GM12872 (cell line): ENCODE data around the gene SPACA7.

Experiments used
- TF ChIP-seq, protein P1 (sequence below): IDR thresholded peaks from 3 replicates; pipeline ENCODE4 v1.5.1; 2011; ENCODE audit warnings: low read depth, mild to moderate bottlenecking, low read length, moderate library complexity; ENCODE audit not compliant: insufficient read depth

The SPACA7 gene

DNA sequence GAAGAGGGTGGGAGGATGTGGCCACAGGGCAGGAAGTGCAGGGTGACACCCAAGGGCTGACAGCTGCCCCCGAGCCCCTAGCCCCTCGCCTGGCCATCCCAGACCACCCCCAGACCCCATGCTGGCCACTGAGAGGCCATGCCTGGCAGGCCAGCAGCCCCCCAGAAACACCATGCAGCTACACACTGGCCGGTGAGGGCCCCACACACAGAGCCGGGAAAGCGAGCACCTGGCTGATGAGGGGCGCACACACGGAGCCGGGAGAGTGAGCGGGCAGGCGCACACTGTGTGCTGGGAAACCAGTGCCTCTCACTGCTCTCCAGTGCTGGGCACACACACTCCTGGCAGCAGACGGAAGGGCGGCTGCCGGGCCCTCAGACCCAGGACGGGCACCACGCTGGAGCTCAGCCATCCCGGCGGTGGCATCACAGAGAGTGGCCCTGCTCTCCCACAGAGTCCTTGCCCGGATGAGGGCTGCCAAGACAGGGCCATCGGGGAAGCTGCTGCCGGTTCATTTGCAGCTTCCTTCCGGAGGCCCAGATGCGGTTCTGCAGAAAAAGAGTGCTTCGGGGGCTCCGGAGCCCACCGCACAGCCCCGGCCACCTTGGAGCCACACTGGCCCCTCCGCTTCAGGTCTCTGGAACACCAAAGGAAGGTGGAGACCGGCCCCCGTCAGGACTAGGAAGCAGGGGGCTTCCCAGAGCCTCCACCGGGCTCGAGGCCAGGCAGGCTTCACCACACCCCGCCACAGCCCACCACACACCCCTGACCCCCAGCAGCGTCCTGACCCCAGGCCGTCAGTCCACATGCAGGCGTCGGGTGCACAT lies 76.4 kb downstream of the SPACA7 start:
- TF ChIP-seq, protein P1, sequence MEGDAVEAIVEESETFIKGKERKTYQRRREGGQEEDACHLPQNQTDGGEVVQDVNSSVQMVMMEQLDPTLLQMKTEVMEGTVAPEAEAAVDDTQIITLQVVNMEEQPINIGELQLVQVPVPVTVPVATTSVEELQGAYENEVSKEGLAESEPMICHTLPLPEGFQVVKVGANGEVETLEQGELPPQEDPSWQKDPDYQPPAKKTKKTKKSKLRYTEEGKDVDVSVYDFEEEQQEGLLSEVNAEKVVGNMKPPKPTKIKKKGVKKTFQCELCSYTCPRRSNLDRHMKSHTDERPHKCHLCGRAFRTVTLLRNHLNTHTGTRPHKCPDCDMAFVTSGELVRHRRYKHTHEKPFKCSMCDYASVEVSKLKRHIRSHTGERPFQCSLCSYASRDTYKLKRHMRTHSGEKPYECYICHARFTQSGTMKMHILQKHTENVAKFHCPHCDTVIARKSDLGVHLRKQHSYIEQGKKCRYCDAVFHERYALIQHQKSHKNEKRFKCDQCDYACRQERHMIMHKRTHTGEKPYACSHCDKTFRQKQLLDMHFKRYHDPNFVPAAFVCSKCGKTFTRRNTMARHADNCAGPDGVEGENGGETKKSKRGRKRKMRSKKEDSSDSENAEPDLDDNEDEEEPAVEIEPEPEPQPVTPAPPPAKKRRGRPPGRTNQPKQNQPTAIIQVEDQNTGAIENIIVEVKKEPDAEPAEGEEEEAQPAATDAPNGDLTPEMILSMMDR, result no peak

DNA sequence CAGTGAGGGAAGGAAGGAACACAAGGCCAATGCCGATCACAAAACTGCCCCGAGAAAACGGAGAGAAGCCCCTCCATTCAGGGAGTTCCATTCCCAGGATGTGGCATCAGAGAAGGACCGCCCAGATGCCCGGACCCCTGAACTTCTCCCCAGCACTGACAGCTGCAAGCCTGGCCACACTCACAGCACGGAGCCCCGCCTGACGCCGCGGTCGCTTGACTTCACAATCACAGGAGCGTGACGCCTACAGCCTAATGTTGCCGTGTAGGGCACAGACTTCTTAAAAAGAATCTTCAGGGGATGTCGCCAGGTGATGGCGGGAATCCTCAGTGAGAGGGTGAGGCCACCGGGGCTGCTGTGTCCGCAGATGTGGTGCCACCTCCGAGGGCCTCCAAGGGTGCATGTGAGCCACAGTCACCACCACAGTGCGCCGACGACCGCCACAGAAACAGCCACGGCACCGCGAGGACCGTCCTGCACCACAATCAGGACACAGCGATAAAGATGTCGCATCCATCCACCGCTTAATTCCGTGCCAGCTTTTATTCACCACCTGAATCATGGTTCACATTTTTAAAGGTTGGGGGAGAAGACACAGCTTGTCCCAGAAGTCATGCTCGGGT lies 77.2 kb downstream of the SPACA7 start:
- TF ChIP-seq, protein P1, result no peak

DNA sequence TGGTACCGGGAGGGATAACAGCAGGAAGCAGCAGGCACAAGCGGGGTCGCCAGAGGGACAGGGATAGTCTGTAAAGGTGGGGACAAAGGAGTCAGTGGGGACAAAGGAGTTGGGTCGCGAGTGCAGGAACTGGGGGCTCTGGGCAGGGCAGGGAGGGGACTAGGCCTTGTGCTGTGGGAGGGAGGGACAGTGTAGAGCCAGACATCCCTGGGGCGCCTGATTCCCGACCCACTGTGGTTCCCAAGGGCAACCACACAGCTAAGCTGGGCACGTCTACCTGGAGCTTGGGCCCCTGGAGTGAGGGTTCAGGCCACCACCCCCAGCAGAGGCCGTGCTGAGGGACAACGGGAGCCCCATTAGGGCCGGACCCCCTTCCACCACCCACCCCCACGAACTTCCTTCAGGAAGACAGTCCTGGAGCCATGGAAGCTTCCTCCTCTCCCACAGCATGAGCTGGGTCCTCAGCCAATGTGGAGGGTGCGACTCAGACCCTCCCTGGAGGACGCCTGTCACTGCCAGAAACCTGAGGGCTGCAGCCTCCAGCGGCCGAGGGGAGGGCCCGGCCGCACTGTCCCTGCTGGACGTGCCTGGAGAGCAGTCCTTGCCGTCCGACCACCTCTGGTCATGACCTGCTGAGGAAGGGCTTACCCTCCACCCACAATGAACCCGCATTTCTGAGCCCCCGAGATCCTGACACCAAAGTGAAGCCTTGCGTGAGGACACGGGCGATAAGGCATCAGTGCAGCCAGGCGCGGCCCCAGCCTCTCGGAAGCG lies 77.9 kb downstream of the SPACA7 start:
- TF ChIP-seq, protein P1, result no peak

DNA sequence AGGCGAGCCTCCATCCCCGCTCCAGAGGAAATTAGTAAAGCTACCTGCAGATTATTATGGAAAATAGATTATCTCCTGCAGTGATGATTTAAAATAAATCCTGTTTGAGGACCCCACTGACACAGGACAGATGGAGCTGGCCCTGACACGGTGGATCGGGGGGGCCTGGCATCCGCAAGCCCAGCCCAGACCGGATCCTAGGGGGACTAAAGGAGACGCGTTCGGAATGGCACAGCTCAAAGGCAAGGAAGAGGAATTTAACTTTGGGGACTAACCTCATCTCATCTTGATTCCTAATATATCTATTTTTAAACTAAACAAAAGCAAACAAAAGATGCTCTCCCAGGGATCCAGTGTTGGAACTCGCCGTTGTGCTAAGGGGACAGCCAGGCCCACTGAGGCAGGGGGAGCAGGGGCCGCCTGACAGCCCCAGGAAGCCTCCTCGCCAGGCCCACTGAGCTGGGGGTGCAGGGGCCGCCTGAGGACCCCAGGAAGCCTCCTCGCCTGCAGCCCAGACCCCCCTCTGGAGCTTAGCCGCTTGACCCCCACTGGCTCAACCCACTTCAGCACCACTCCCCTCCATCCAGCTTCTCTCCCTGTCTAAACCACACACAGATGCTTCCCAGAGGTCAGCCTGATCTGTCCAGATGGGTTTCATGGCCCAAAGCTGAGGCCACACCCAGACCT lies 78.6 kb downstream of the SPACA7 start:
- TF ChIP-seq, protein P1, result no peak

DNA sequence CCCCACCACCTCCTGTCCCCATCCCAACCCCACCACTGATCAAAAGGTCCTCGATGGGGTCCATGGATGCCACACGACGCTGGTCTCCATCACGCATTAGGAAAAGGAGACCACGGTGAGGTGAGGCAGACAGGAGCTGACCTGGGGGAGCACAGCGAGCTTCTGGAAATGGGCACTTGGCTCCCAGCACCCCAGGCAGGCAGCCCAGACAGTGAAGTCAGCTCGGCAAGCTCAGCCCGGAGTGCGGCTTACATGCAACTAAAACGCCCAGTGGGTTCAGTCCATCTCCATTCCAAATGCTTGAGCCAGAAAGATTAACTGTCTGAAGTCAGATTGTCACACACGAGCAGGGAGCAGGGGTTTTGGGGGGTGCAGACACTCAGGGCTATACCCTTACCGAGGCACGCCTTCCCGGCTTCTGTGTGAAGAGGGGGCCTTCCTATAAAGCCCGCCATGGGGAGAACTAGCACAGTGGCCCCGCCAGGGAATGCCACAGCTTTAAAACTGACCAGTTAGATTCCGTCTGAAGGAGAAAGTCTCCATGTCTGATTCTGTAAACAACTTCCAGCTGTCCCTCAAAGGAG lies 79.4 kb downstream of the SPACA7 start:
- TF ChIP-seq, protein P1, result no peak

DNA sequence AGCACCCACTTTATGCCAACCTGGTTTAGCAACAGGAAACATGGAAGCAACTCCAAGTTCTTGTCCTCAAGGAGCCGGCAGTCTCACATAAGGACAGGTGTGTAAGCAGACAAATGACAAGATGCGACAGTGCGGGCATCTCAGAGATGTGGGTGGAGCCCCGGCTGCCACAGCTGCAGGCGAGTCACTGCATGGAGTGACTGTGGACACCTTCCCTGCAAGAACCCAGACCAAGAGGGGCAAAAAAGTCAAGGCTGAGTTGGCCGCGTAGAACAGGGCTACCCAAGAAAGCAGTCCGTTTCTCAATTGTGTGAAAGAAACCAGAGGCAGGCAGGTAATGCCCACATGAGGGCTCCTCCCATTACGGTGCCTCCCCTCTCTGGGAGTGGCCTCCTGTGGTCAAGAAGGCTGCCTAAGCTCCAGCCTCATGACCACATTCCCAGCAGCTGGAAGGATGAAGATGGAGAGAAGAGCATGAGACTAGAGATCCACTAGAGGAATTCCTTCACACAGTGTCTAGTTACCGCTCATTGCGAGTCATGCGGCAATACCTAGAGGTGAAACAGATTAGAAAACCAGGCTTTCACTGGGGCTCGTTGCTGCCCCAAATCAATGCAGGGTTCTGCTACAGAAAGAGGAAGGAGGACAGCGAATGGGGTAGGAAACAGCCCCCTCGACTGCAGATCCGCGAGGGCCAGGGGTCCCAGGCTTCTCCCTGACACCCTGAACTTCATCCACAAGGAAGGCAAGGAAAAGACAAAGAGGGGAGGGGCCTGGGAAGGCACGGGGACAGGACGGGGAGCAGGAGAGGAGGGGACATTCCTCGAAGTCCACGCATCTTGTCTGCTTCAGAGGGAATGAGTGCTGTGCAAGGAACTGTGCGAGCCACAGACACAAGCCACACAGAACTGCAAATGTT lies 80.2 kb downstream of the SPACA7 start:
- TF ChIP-seq, protein P1, result no peak
